GM10248 (cell line): ENCODE results near the gene SLC2A4RG.

Experiments
- CTCF ChIA-PET: fragments of 300-600 bp; sonication (Branson Sonifier 250); formaldehyde crosslinking; extraction: SDS; loops from one replicate; lab custom pipeline; 2021; ENCODE audit warnings: antibody characterized with exemption; lab: Yijun Ruan, JAX
- POLR2A ChIA-PET: fragments of 350-650 bp; sonication (Branson Sonifier 250); formaldehyde crosslinking; extraction: SDS; loops from one replicate; lab custom pipeline; 2020; ENCODE audit warnings: antibody characterized with exemption; lab: Yijun Ruan, JAX
- DNase-seq: peaks from one replicate; pipeline ENCODE4 v3.0.0; 2012; ENCODE audit errors: extremely low spot score
- CTCF ChIP-seq: IDR thresholded peaks from 2 replicates; pipeline ENCODE4 v1.5.1; 2012; ENCODE audit warnings: mild to moderate bottlenecking, low read depth; ENCODE audit errors: extremely low read depth, missing control alignments, control extremely low read depth

Gene SLC2A4RG

GRCh38 chr20:63733579-63734081 lies 5.9 kb upstream of the SLC2A4RG start:
- no peak for TF ChIP-seq CTCF
- POLR2A ChIA-PET, result no interaction called here
- CTCF ChIA-PET, result interaction anchor here (0.8 to 4.6 kb wide), 5 partner anchors 12 to 237 kb away, joined by 3 to 16 read pairs (median 5); partner anchors contain the start of genes ARFRP1 and ZGPAT
- no peak for DNase-seq

GRCh38 chr20:63734111-63734945 lies 5.2 kb upstream of the SLC2A4RG start:
- ChIA-PET CTCF (interaction anchor here (0.8 to 4.6 kb wide), 5 partner anchors 13 to 238 kb away, joined by 3 to 16 read pairs (median 5); partner anchors contain the start of genes ARFRP1 and ZGPAT), POLR2A (no interaction called here)
- TF ChIP-seq CTCF, result no peak
- DNase-seq, result peak; percentile 16

- ChIA-PET POLR2A (no interaction called here), CTCF (interaction anchor here (1.3 to 4.6 kb wide), 5 partner anchors 23 to 197 kb away, joined by 4 to 16 read pairs (median 5); partner anchors contain the start of genes ARFRP1 and ZGPAT)
- DNase-seq, result peak; percentile 3
- TF ChIP-seq CTCF, result no peak
Observed at GRCh38 chr20:63734946-63735858, 4.4 kb upstream of the SLC2A4RG start.

GRCh38 chr20:63735859-63736718 lies 3.5 kb upstream of the SLC2A4RG start, which contains the start of gene LIME1:
Gene LIME1, plus strand, starts transcription at chr20:63736664. Its CDS starts 886 bp downstream, at chr20:63737550.
- ChIA-PET CTCF (interaction anchor here (1.3 to 4.6 kb wide), 3 partner anchors 26 to 51 kb away, joined by 4 to 16 read pairs (median 5); partner anchors contain the start of genes ARFRP1 and ZGPAT), POLR2A (no interaction called here)
- peak; percentile 57 for DNase-seq
- TF ChIP-seq CTCF, result no peak

GRCh38 chr20:63736893-63737694 lies 2.5 kb upstream of the SLC2A4RG start:
- DNase-seq, result peak; percentile 47
- TF ChIP-seq CTCF, result no peak
- CTCF ChIA-PET, result interaction anchor here (0.6 to 4.6 kb wide), 4 partner anchors 27 to 128 kb away, joined by 3 to 16 read pairs (median 4); partner anchors contain the start of genes ARFRP1, TPD52L2 and ZGPAT
- POLR2A ChIA-PET, result interaction anchor here (0.7 kb wide), 1 partner anchor 48 kb away, joined by 5 read pairs; no protein-coding TSS in a partner anchor
